ENCODE results near the gene EPB41L2. TPM values are rescaled to one million over a fixed set of nuclear protein-coding genes. Genes with fewer than 3 reads are reported as not detected.

The EPB41L2 gene
- total RNA-seq, 4 donors from 2014 or later: 45.3 to 102 (median 61.9) TPM

- no peak overlapping the region for H3K27ac ChIP-seq
- H3K4me1 ChIP-seq: peaks cover 0 to 47% (median 21%) of the 10 kb centered on the region in 4 donors
- H3K27me3 ChIP-seq: no peaks in the 10 kb centered on the region
- no peaks in the 10 kb centered on the region for H3K9me3 ChIP-seq
- TF ChIP-seq CTCF (IDR thresholded peaks at IDR 0.05): no peak
- TF ChIP-seq POLR2A (IDR thresholded peaks at IDR 0.05): no peak
- TF ChIP-seq POLR2AphosphoS5 (IDR thresholded peaks at IDR 0.05): no peak
- TF ChIP-seq EP300 (IDR thresholded peaks at IDR 0.05; ENCODE audit: low read depth): no peak
- in situ Hi-C loops (cut with MboI; ENCODE audit: low pct_ligation_motif_present in 1 of 4, low pct_unique_long_range_greater_than_20kb in 1 of 4, low sequenced_read_pairs in 3 of 4): no loop called here
- DNase-seq: no peak
- H3K4me3 ChIP-seq: no peak overlapping the region
- H3K36me3 ChIP-seq: no peaks in the 10 kb centered on the region
- 85 to 88% methylated on average over 2 to 4 of the region's 4 CpGs for WGBS, 2 donors (ENCODE audit: low coverage in 1 of 2)
- intact Hi-C loops (cut with DNase I; ENCODE audit: low total_unique reads): no loop called here
Measured at GRCh38 chr6:130931683-130932082, 131.4 kb downstream of the EPB41L2 start.

- no peak for DNase-seq
- Histone ChIP-seq H3K27ac (no peak overlapping the region), H3K36me3 (no peaks in the 10 kb centered on the region), H3K27me3 (no peaks in the 10 kb centered on the region), H3K4me3 (no peak overlapping the region), H3K9me3 (no peaks in the 10 kb centered on the region), H3K4me1 (peaks cover 0 to 29% (median 12%) of the 10 kb centered on the region in 4 donors)
- 50 to 55% methylated on average over 6 to 7 of the region's 7 CpGs for WGBS, 2 donors (ENCODE audit: low coverage in 1 of 2)
- no peak for TF ChIP-seq CTCF (IDR thresholded peaks at IDR 0.05)
- in situ Hi-C loops (cut with MboI; ENCODE audit: low pct_ligation_motif_present in 1 of 4, low pct_unique_long_range_greater_than_20kb in 1 of 4, low sequenced_read_pairs in 3 of 4): no loop called here
- intact Hi-C loops (cut with DNase I; ENCODE audit: low total_unique reads): no loop called here
Measured at GRCh38 chr6:130929036-130929678, 133.9 kb downstream of the EPB41L2 start.

- intact Hi-C loops (cut with DNase I; ENCODE audit: low total_unique reads) (no loop called here), in situ Hi-C loops (cut with MboI; ENCODE audit: low pct_ligation_motif_present in 1 of 4, low pct_unique_long_range_greater_than_20kb in 1 of 4, low sequenced_read_pairs in 3 of 4) (no loop called here)
- WGBS, 2 donors (ENCODE audit: low coverage in 1 of 2): 74 to 84% methylated on average over 5 to 6 of the region's 6 CpGs
- no peak overlapping the region for H3K4me3 ChIP-seq
- H3K27ac ChIP-seq: no peak overlapping the region
- no peak for TF ChIP-seq EP300 (IDR thresholded peaks at IDR 0.05; ENCODE audit: low read depth)
- TF ChIP-seq POLR2A (IDR thresholded peaks at IDR 0.05): no peak
- TF ChIP-seq CTCF (IDR thresholded peaks at IDR 0.05): no peak
- TF ChIP-seq POLR2AphosphoS5 (IDR thresholded peaks at IDR 0.05): no peak
- DNase-seq: no peak
- H3K4me1 ChIP-seq: peaks cover 0 to 21% (median 6%) of the 10 kb centered on the region in 4 donors
- H3K27me3 ChIP-seq: no peaks in the 10 kb centered on the region
- no peaks in the 10 kb centered on the region for H3K36me3 ChIP-seq
- H3K9me3 ChIP-seq: no peaks in the 10 kb centered on the region
Measured at GRCh38 chr6:130928158-130928912, 134.7 kb downstream of the EPB41L2 start.

GRCh38 chr6:130927305-130927704 lies 135.7 kb downstream of the EPB41L2 start:
- H3K9me3 ChIP-seq: no peaks in the 10 kb centered on the region
- no peaks in the 10 kb centered on the region for H3K27me3 ChIP-seq
- no peaks in the 10 kb centered on the region for H3K36me3 ChIP-seq
- peaks cover 0 to 14% (median 5%) of the 10 kb centered on the region in 4 donors for H3K4me1 ChIP-seq
- 43 to 54% methylated on average over 1 to 2 of the region's 2 CpGs for WGBS, 2 donors (ENCODE audit: low coverage in 1 of 2)
- no peak overlapping the region for H3K4me3 ChIP-seq
- DNase-seq: peak; percentile 18
- in situ Hi-C loops (cut with MboI; ENCODE audit: low pct_ligation_motif_present in 1 of 4, low pct_unique_long_range_greater_than_20kb in 1 of 4, low sequenced_read_pairs in 3 of 4): no loop called here
- H3K27ac ChIP-seq: no peak overlapping the region
- TF ChIP-seq EP300 (IDR thresholded peaks at IDR 0.05; ENCODE audit: low read depth) (no peak), CTCF (IDR thresholded peaks at IDR 0.05) (no peak), POLR2A (IDR thresholded peaks at IDR 0.05) (no peak), POLR2AphosphoS5 (IDR thresholded peaks at IDR 0.05) (no peak)
- intact Hi-C loops (cut with DNase I; ENCODE audit: low total_unique reads): no loop called here
